ENCODE results near the gene TIMM44.
A peak's percentile ranks its signal among the peaks of the same experiment; 100 is the strongest.

Gene TIMM44

GRCh38 chr19:7912697-7913564, 30.5 kb downstream of the TIMM44 start:
- DNase-seq = no peak

GRCh38 chr19:7912144-7912696, 31.2 kb downstream of the TIMM44 start:
- DNase-seq = no peak

- DNase-seq = no peak
Measured at GRCh38 chr19:7911508-7912143, 31.8 kb downstream of the TIMM44 start.

- DNase-seq = no peak
Measured at GRCh38 chr19:7910321-7911161, 32.9 kb downstream of the TIMM44 start.

- no peak for DNase-seq
Measured at GRCh38 chr19:7909471-7910067, 33.9 kb downstream of the TIMM44 start.

GRCh38 chr19:7908742-7909461, 34.6 kb downstream of the TIMM44 start:
- no peak for DNase-seq

- DNase-seq = no peak
Measured at GRCh38 chr19:7908078-7908699, 35.3 kb downstream of the TIMM44 start.

GRCh38 chr19:7907544-7907943, 35.9 kb downstream of the TIMM44 start:
- no peak for DNase-seq

- DNase-seq = no peak
Measured at GRCh38 chr19:7907122-7907521, 36.3 kb downstream of the TIMM44 start.

- no peak for DNase-seq
Measured at GRCh38 chr19:7905859-7906258, 37.6 kb downstream of the TIMM44 start.

- DNase-seq = no peak
Measured at GRCh38 chr19:7905268-7905667, 38.2 kb downstream of the TIMM44 start.

GRCh38 chr19:7904074-7905020, 39.1 kb downstream of the TIMM44 start:
- peak in 3 of 4 experiments; percentile 63 to 84 (median 64) for DNase-seq

- DNase-seq = peak; percentile 100
Measured at GRCh38 chr19:7903244-7904073, 40.0 kb downstream of the TIMM44 start, which contains the start of gene MAP2K7. MAP2K7 (plus strand) TSS chr19:7903877; CDS start chr19:7903945, 68 bp downstream.

GRCh38 chr19:7902796-7903243, 40.6 kb downstream of the TIMM44 start:
- no peak for DNase-seq

GRCh38 chr19:7901337-7901736, 42.1 kb downstream of the TIMM44 start:
- DNase-seq = no peak

- no peak for DNase-seq
Measured at GRCh38 chr19:7900931-7901330, 42.5 kb downstream of the TIMM44 start.

GRCh38 chr19:7900401-7900870, 43.0 kb downstream of the TIMM44 start:
- no peak for DNase-seq

GRCh38 chr19:7899751-7900378, 43.6 kb downstream of the TIMM44 start:
- no peak for DNase-seq

Data from activated naive CD4-positive, alpha-beta T cell (primary cell).